Tibial nerve (tissue), 4 donors: Measurements from ENCODE around the gene ZNF74. TPM values are rescaled to one million over a fixed set of nuclear protein-coding genes. Genes with fewer than 3 reads are reported as not detected.
"Not testable (repeated sequence)": the region's sequence is repeated elsewhere in the genome, so short reads cannot be mapped to it uniquely, and the experiment has no call there.

Source experiments
- DNase-seq, 2 donors: peaks; one replicate each; pipeline ENCODE4 v3.0.0-alpha.2; 2019; ENCODE audit warnings: low spot score in 2 of 2
- H3K27ac ChIP-seq, 4 donors: fragments of 200-600 bp; sonication (generic) in 3 of 4; one replicate each; pipeline ENCODE4 v1.5.1; 2017 to 2019; ENCODE audit warnings: mild to moderate bottlenecking in 1 of 4
- H3K27me3 ChIP-seq, 2 donors: fragments of 200-600 bp; sonication (generic) in 1 of 2; one replicate each; pipeline versions ENCODE4 v1.5.1 to v1.6.0; 2017 to 2019
- H3K36me3 ChIP-seq, 3 donors: fragments of 200-600 bp; sonication (generic); one replicate each; pipeline ENCODE4 v1.5.1; 2018 to 2019
- H3K4me1 ChIP-seq, 4 donors: fragments of 200-600 bp; sonication (generic) in 3 of 4; one replicate each; pipeline ENCODE4 v1.5.1; 2017 to 2019
- H3K4me3 ChIP-seq, 4 donors: fragments of 200-600 bp; sonication (generic) in 3 of 4; one replicate each; pipeline ENCODE4 v1.5.1; 2017 to 2019; ENCODE audit warnings: mild to moderate bottlenecking in 1 of 4, moderate library complexity in 1 of 4
- H3K9me3 ChIP-seq, 4 donors: fragments of 200-600 bp; sonication (generic) in 3 of 4; one replicate each; pipeline ENCODE4 v1.5.1; 2017 to 2019
- CTCF ChIP-seq, 5 experiments: fragments of 200-600 bp in 3 of 5; fragments of 450-650 bp in 2 of 5; sonication (generic) in 3 of 5; IDR thresholded peaks; one replicate each; pipeline ENCODE4 v1.5.1; 2016 to 2019; ENCODE audit warnings: antibody characterized with exemption in 5 of 5, mild to moderate bottlenecking in 3 of 5, moderate library complexity in 2 of 5
- EP300 ChIP-seq, 2 donors: sonication (generic); formaldehyde crosslinking; IDR thresholded peaks; one replicate each; pipeline ENCODE4 v1.6.1; 2017; ENCODE audit warnings: antibody characterized with exemption in 2 of 2, mild to moderate bottlenecking in 1 of 2
- POLR2A ChIP-seq, 2 donors: fragments of 450-650 bp; IDR thresholded peaks; one replicate each; pipeline ENCODE4 v1.6.1; 2017; ENCODE audit warnings: antibody characterized with exemption in 2 of 2, mild to moderate bottlenecking in 2 of 2, moderate library complexity in 2 of 2
- WGBS, 2 donors: methylation state at CpG; one replicate each; pipeline ENCODE4 v1.1.5; 2018; 5-methylcytosine and 5-hydroxymethylcytosine counted together
- total RNA-seq, 4 donors: library from RNA; depleted of rRNA; stranded (reverse); fragments of >200 nt; gene quantifications; one replicate each; pipeline ENCODE4 v1.1.0, GENCODE V29; 2016

The ZNF74 gene
- total RNA-seq, 4 donors from 2014 or later: 8.7 to 13.5 (median 10.2) TPM

DNA sequence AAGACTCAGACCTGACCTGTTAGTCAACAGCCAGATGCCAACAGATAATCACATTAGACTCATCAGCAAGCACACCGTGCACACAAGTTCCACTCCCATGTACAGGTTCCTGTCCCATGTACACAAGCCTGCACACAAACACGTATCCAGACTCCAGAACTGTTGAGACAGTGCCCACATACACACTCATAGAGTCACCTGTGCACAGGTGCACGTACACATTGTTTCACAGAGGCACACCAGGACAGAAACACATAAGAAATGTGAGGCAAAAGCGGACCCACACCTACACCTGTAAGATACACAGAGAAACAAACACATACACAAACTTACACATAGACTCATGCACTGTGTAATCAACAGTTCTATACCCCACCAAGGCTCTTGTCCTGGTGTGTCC, 2.7 kb upstream of the ZNF74 start:
- H3K27me3 ChIP-seq: peaks cover 0 to 13% of the 10 kb centered on the region in 2 donors
- WGBS, 2 donors: 89 to 93% methylated on average over 4 of the region's 4 CpGs
- H3K36me3 ChIP-seq: no peaks in the 10 kb centered on the region
- TF ChIP-seq CTCF (IDR thresholded peaks at IDR 0.05): no peak
- TF ChIP-seq EP300 (IDR thresholded peaks at IDR 0.05): no peak
- H3K27ac ChIP-seq: no peak overlapping the region
- H3K4me1 ChIP-seq: peaks cover 0 to 25% (median 11%) of the 10 kb centered on the region in 4 donors
- DNase-seq: no peak
- H3K4me3 ChIP-seq: no peak overlapping the region
- peaks cover 0 to 3% (median 0%) of the 10 kb centered on the region in 4 donors for H3K9me3 ChIP-seq

GRCh38 chr22:20392365-20392881, 1.5 kb upstream of the ZNF74 start:
- DNase-seq, H3K36me3 ChIP-seq, H3K27me3 ChIP-seq, H3K27ac ChIP-seq, H3K9me3 ChIP-seq, H3K4me3 ChIP-seq: not testable (repeated sequence)
- 96 to 97% methylated on average over 34 to 49 of the region's 53 CpGs for WGBS, 2 donors
- peaks cover 0 to 35% (median 11%) of the 10 kb centered on the region in 4 donors for H3K4me1 ChIP-seq

DNA sequence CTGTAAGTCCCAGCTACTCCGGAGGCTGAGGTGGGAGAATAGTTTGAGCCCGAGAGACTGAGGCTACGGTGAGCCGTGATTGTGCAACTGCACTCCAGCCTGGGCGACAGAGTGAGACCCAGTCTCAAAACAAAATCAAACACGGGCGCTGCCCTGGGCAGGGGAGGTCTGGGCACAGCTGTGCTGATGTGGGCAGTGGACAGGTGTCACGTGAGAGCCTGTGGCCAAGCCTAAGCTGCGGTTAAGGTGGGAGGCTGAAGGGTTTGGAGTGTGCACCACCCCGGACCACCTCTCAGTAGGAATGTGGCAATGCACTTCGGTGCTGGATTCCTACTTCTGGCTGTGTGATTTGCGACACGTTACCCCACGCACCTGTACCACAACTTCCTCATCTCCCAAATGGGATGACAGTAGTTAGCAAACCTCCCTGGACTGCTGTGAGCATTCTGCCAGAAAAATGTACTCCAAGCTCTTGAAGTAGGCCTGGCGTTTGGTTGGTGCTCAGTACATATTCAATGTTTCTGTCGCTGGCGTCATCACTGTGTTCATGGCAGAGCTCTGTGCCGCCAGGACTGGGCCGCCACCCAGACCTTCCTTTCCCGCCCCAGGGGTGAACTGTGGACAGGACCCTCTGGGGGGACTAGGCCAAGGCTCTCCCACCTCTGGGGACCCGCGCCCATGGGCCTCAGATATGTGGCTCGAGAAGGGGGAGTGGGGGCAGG, 807 bp upstream of the ZNF74 start:
- peaks cover 0 to 35% (median 11%) of the 10 kb centered on the region in 4 donors for H3K4me1 ChIP-seq
- no peak for TF ChIP-seq POLR2A (IDR thresholded peaks at IDR 0.05)
- no peak for TF ChIP-seq EP300 (IDR thresholded peaks at IDR 0.05)
- no peak for TF ChIP-seq CTCF (IDR thresholded peaks at IDR 0.05)
- H3K36me3 ChIP-seq: no peaks in the 10 kb centered on the region
- 91 to 94% methylated on average over 23 of the region's 23 CpGs for WGBS, 2 donors
- peak overlapping the region; percentile 56 to 83 (median 63) for H3K4me3 ChIP-seq
- DNase-seq: no peak
- peak overlapping the region in 3 of 4 donors; percentile 60 to 80 (median 79) for H3K27ac ChIP-seq
- H3K9me3 ChIP-seq: peaks cover 0 to 3% (median 0%) of the 10 kb centered on the region in 4 donors
- H3K27me3 ChIP-seq: no peaks in the 10 kb centered on the region

DNA sequence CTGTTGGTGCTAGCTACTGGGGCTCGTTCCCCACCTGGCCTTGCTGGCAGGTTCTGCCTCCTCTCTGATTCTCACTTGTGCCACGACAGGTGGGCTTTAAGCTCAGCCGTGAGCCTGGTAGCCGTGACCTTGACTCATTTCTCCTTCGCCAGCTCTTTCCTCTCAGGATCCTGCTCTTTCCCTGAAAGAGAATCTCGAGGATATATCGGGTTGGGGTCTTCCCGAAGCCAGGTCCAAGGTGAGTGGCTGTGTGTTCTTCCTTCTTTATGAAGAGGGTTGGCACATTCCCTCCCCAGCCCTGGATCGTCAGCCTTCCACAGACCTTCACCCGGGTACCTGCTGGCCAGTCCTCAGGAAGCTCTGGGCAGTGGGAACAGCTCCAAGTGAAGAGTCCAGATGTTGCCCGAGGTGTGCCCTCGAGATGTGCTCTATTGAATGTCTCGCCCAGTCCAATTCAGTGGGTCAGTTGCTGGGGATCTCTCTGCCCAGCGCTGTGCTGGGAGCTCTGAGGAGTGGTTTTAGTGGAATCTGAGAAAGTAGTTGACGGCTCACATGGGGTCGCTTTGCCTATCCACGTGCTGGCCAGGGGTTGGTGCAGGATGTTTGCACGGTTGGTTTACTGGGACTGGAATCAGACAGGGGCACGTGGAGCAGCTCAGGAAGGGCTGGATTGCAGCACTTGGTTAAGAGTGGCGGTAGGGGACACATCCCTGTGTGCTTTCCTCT, 1.4 kb downstream of the ZNF74 start:
- H3K27me3 ChIP-seq: no peaks in the 10 kb centered on the region
- no peaks in the 10 kb centered on the region for H3K9me3 ChIP-seq
- H3K36me3 ChIP-seq: no peaks in the 10 kb centered on the region
- TF ChIP-seq EP300 (IDR thresholded peaks at IDR 0.05) (no peak), POLR2A (IDR thresholded peaks at IDR 0.05) (no peak), CTCF (IDR thresholded peaks at IDR 0.05) (no peak)
- no peak overlapping the region for H3K27ac ChIP-seq
- 77 to 82% methylated on average over 19 to 20 of the region's 20 CpGs for WGBS, 2 donors
- DNase-seq: no peak
- H3K4me1 ChIP-seq: peaks cover 0 to 35% (median 11%) of the 10 kb centered on the region in 4 donors
- H3K4me3 ChIP-seq: peak overlapping the region in 1 of 4 donors; percentile 63

GRCh38 chr22:20395907-20396287, 1.9 kb downstream of the ZNF74 start:
- WGBS, 2 donors: 36 to 52% methylated on average over 2 of the region's 2 CpGs
- no peak for DNase-seq
- Histone ChIP-seq H3K4me1 (peaks cover 0 to 35% (median 11%) of the 10 kb centered on the region in 4 donors), H3K9me3 (no peaks in the 10 kb centered on the region), H3K27ac (no peak overlapping the region), H3K4me3 (no peak overlapping the region), H3K36me3 (peaks cover 0 to 5% (median 0%) of the 10 kb centered on the region in 3 donors), H3K27me3 (no peaks in the 10 kb centered on the region)
- no peak for TF ChIP-seq CTCF (IDR thresholded peaks at IDR 0.05)
- no peak for TF ChIP-seq EP300 (IDR thresholded peaks at IDR 0.05)
- no peak for TF ChIP-seq POLR2A (IDR thresholded peaks at IDR 0.05)
